Esophagus (tissue), 2 donors: Measurements from ENCODE around the gene MTHFSD. TPM values are rescaled to one million over a fixed set of nuclear protein-coding genes. Genes with fewer than 3 reads are reported as not detected.
A peak's percentile ranks its signal among the peaks of the same experiment; 100 is the strongest.
"Not testable (repeated sequence)": the region's sequence is repeated elsewhere in the genome, so short reads cannot be mapped to it uniquely, and the experiment has no call there.

ENCODE experiments used
- H3K27ac ChIP-seq, 2 donors: one replicate each; pipeline ENCODE4 v1.5.1; 2013; ENCODE audit warnings: low read depth in 2 of 2, mild to moderate bottlenecking in 2 of 2, inconsistent platforms in 1 of 2, low read length in 1 of 2, moderate library complexity in 1 of 2
- H3K27me3 ChIP-seq, 2 donors: one replicate each; pipeline ENCODE4 v1.6.1; 2013; ENCODE audit warnings: low read length in 2 of 2, control low read depth in 1 of 2, mild to moderate bottlenecking in 1 of 2; ENCODE audit not compliant: insufficient read depth in 2 of 2, control insufficient read depth in 1 of 2
- H3K36me3 ChIP-seq, 2 donors: one replicate each; pipeline ENCODE4 v1.6.1; 2013; ENCODE audit warnings: low read length in 1 of 2; ENCODE audit not compliant: control insufficient read depth in 2 of 2, insufficient read depth in 2 of 2
- H3K4me1 ChIP-seq, 2 donors: one replicate each; pipeline ENCODE4 v1.6.1; 2013; ENCODE audit warnings: low read length in 1 of 2; ENCODE audit not compliant: control insufficient read depth in 2 of 2, insufficient read depth in 2 of 2
- H3K4me3 ChIP-seq, 2 donors: one replicate each; pipeline ENCODE4 v1.5.1; 2013; ENCODE audit warnings: low read length in 2 of 2, mild to moderate bottlenecking in 2 of 2, low read depth in 1 of 2, moderate library complexity in 1 of 2
- H3K9me3 ChIP-seq, 2 donors: one replicate each; pipeline ENCODE4 v1.6.1; 2013; ENCODE audit warnings: mild to moderate bottlenecking in 2 of 2, low read depth in 1 of 2, low read length in 1 of 2, moderate library complexity in 1 of 2; ENCODE audit not compliant: control insufficient read depth in 2 of 2, insufficient read depth in 1 of 2
- WGBS, 2 donors: extraction: QIAGEN DNeasy Blood & Tissue Kit; methylation state at CpG; one replicate each; pipeline ENCODE4 v1.1.7; 2013; 5-methylcytosine and 5-hydroxymethylcytosine counted together
- polyA plus RNA-seq, 2 donors: library from polyadenylated mRNA; stranded (reverse); fragments of 200-250 nt; gene quantifications; one replicate each; pipeline ENCODE4 v1.2.3, GENCODE V29; 2013
- donor health status: healthy with polysubstance abuse.
- donor health status: Bipolar disorder and iron deficiency.

The MTHFSD gene
- polyA plus RNA-seq, 2 donors = 9.7 to 14.1 TPM

DNA sequence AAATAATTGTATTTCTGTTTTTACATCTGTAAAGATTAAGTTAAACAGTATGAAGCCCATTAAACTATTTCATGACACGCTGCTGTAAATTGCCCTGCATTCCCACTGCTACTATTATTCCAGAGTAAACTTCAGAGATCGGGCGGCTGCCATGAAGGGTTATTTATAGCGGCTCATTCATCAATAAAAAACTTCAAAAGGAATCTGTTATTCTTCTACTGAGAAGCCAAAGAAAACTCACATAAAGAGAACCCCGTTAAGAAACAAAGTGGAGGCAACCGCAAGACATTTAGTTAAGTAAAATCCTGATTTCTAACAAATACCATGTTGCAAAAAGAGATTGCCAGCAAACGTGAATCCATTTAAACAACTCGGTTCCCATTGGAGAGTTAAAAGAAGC is 39.7 kb upstream of the MTHFSD start:
- Histone ChIP-seq H3K27me3 (no peaks in the 10 kb centered on the region), H3K27ac (no peak overlapping the region), H3K4me3 (no peak overlapping the region), H3K4me1 (no peaks in the 10 kb centered on the region), H3K36me3 (no peaks in the 10 kb centered on the region), H3K9me3 (no peaks in the 10 kb centered on the region)
- WGBS, 2 donors = 28 to 33% methylated on average over 8 of the region's 8 CpGs

DNA sequence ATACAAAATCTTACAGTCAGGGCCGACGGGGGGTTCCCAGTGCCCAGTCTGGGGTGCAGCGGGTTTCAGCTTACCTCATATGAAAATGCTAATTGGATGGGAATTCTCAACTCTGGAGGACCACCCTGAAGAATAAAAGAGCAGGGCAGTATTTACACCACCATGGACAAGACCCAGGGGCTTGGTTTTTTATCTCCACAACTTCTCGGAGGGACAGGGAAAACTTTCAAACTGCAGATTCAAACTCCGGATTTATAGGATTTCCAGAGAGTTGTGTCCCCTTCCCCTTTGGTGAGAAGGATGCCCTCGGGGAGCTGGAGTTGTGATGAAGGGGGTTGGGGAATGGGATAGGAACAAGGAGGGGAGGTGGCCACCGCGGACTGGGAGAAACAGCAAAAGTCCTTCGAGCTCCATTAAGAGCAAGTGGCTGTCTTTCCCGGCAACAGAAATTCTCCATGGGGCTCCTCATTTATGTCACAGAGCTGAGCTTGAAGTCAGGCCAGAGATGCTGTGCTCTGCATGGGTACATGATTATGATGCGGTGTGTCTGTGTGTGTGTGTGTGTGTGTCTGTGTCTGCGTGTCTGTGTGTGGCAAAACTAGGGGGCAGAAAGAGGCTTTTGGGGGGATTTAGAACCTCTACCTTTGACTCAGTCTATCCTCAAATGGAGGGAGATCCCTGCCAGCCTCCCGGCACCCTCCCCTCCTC is 39.0 kb upstream of the MTHFSD start:
- Histone ChIP-seq H3K4me1 (no peaks in the 10 kb centered on the region), H3K27me3 (no peaks in the 10 kb centered on the region), H3K36me3 (no peaks in the 10 kb centered on the region), H3K27ac (no peak overlapping the region), H3K9me3 (no peaks in the 10 kb centered on the region), H3K4me3 (no peak overlapping the region)
- 53 to 55% methylated on average over 13 of the region's 13 CpGs for WGBS, 2 donors

GRCh38 chr16:86591270-86591669 is 36.2 kb upstream of the MTHFSD start:
- no peaks in the 10 kb centered on the region for H3K27me3 ChIP-seq
- H3K36me3 ChIP-seq = no peaks in the 10 kb centered on the region
- WGBS, 2 donors = 88 to 95% methylated on average over 4 of the region's 4 CpGs
- H3K9me3 ChIP-seq = peaks cover 0 to 5% of the 10 kb centered on the region in 2 donors
- no peak overlapping the region for H3K4me3 ChIP-seq
- peaks cover 0 to 2% of the 10 kb centered on the region in 2 donors for H3K4me1 ChIP-seq
- H3K27ac ChIP-seq = no peak overlapping the region

DNA sequence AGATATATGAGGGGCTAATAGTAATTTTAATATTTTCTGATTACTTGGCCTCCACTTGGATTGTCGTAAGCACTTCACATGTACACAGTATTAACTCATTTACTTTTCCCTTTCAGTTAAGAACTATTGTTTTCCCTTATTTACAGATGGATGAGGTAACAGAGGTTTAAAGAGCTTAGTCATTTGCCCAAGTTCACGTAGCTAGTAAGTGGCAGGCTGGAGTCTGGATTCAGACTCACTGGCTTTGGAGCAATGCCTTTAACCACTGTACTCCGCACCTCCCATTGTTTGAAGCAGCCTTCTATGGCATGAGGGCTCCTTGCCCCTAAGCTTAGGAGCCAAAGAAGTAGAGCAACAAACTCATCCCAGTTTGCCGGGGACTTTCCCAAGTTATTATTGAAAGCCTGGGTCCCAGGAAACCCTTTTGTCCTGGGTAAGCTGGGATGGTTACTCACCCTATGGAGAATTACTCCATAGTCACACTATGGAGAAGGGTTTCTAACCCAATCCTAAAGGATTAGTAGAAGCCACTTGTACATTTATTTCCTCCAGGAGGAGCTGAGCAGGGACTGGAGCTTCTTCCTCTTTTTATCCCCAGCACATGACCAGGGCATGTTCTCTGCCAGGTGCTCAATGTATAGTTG is 35.6 kb upstream of the MTHFSD start:
- H3K36me3 ChIP-seq = no peaks in the 10 kb centered on the region
- WGBS, 2 donors = 52% methylated on average over 4 of the region's 4 CpGs
- no peak overlapping the region for H3K27ac ChIP-seq
- no peak overlapping the region for H3K4me3 ChIP-seq
- peaks cover 0 to 5% of the 10 kb centered on the region in 2 donors for H3K9me3 ChIP-seq
- H3K4me1 ChIP-seq = peaks cover 2 to 3% of the 10 kb centered on the region in 2 donors
- H3K27me3 ChIP-seq = no peaks in the 10 kb centered on the region

DNA sequence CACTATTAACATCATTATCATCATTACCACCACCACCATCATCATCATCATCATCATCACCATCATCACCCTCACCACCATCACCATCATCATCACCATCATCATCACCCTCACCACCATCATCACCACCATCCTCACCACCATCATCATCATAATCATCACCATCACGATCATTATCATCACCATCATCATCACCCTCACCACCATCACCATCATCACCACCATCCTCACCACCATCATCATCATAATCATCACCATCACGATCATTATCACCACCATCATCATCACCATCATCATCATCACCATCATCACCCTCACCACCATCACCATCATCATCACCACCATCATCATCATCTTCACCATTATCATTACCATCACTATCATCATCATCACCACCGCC is 32.9 kb upstream of the MTHFSD start:
- not testable (repeated sequence) for H3K27ac ChIP-seq, H3K4me3 ChIP-seq, H3K9me3 ChIP-seq, H3K4me1 ChIP-seq, H3K36me3 ChIP-seq, H3K27me3 ChIP-seq
- 89 to 90% methylated on average over 3 of the region's 3 CpGs for WGBS, 2 donors

DNA sequence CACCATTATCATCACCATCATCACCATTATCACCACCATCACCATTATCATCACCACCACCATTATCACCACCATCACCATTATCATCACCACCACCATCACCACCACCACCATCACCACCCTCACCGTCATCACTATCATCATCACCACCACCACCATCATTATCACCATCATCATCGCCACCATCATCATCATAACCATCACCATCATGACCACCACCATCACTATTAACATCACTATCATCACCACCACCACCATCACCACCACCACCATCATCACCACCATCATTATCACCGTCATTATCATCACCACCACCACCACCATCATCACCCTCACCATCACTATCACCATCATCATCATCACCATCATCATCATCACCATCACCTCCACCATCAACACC is 32.5 kb upstream of the MTHFSD start:
- 92 to 94% methylated on average over 3 of the region's 3 CpGs for WGBS, 2 donors
- Histone ChIP-seq H3K9me3 (peaks cover 0 to 5% of the 10 kb centered on the region in 2 donors), H3K4me1 (peaks cover 2 to 6% of the 10 kb centered on the region in 2 donors), H3K36me3 (no peaks in the 10 kb centered on the region), H3K4me3 (no peak overlapping the region), H3K27me3 (no peaks in the 10 kb centered on the region), H3K27ac (no peak overlapping the region)

- Histone ChIP-seq H3K27me3 (peaks cover under 1 to 3% of the 10 kb centered on the region in 2 donors), H3K36me3 (no peaks in the 10 kb centered on the region), H3K4me1 (peaks cover 2 to 6% of the 10 kb centered on the region in 2 donors), H3K9me3 (peaks cover 0 to 5% of the 10 kb centered on the region in 2 donors), H3K27ac (peak overlapping the region in 1 of 2 donors; percentile 1), H3K4me3 (no peak overlapping the region)
- WGBS, 2 donors = 44 to 55% methylated on average over 10 of the region's 10 CpGs
Observed at GRCh38 chr16:86585821-86586611, 31.0 kb upstream of the MTHFSD start.

DNA sequence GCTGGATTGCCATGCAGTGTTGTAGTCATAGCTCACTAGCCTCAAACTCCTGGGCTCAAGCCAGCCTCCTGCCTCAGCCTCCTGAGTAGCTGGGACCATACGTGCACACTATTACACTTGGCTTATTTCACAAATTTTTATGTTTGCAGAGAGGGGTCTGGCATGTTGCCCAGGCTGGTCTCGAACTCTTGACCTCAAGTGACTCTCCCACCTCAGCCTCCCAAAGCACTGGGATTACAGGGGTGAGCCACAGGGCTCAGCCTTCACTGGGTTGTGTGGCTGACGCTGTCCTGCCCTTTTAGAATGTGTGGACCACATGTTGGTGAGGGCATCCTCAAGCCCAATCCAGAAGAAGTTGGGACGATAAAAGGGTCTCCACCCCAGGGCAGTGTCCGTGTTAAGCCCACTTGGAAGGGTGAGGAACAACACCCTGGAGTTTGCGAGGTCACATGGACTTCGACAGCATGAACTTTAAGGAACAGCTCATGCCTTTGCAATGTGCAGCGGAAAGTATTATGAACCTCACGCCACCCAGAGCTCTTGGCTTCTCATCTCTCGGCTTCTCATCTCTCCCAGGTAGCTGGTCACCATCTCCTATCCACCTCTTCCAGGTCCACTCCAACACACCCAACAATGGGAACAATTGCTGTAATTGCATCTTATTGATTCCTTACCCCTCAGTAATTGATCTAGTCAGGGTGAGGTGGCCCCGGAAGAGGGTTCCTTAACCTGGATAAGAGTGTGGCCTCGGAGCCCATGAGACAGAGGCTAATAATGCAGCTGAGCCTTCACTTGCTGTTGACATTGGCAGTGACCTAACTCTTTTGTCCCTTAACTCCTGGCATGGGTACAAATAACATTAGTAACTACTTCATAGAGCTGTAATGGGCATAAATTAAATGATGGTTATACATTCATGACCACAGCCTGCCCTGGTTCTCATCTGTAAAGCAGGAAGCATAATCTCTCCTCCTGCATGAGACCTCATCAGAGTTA is 30.0 kb upstream of the MTHFSD start:
- 80 to 82% methylated on average over 12 of the region's 12 CpGs for WGBS, 2 donors
- H3K27me3 ChIP-seq = peaks cover 2 to 3% of the 10 kb centered on the region in 2 donors
- H3K9me3 ChIP-seq = peaks cover 0 to 5% of the 10 kb centered on the region in 2 donors
- H3K27ac ChIP-seq = no peak overlapping the region
- H3K36me3 ChIP-seq = no peaks in the 10 kb centered on the region
- peaks cover 2 to 6% of the 10 kb centered on the region in 2 donors for H3K4me1 ChIP-seq
- no peak overlapping the region for H3K4me3 ChIP-seq
